Ishikawa (cell line): ENCODE data around the gene FSTL4.

Experiments
- CEBPB ChIP-seq: IDR thresholded peaks from 2 replicates; pipeline ENCODE4 v1.6.1; 2012
- CREB1 ChIP-seq: IDR thresholded peaks from 2 replicates; pipeline ENCODE4 v1.6.1; 2012; ENCODE audit warnings: low read depth
- EGR1 ChIP-seq: IDR thresholded peaks from 2 replicates; pipeline ENCODE4 v1.6.1; 2012
- EP300 ChIP-seq: IDR thresholded peaks from 2 replicates; pipeline ENCODE4 v1.6.1; 2012; ENCODE audit warnings: borderline replicate concordance
- FOXM1 ChIP-seq: IDR thresholded peaks from 2 replicates; pipeline ENCODE4 v1.6.1; 2012; ENCODE audit warnings: low read depth, borderline replicate concordance
- MAX ChIP-seq: IDR thresholded peaks from 2 replicates; pipeline ENCODE4 v1.6.1; 2012
- NFIC ChIP-seq: IDR thresholded peaks from 2 replicates; pipeline ENCODE4 v1.6.1; 2012
- RAD21 ChIP-seq: IDR thresholded peaks from 2 replicates; pipeline ENCODE4 v1.6.1; 2012; ENCODE audit warnings: low read depth
- REST ChIP-seq: IDR thresholded peaks from 2 replicates; pipeline ENCODE4 v1.6.1; 2012; ENCODE audit warnings: low read depth, mild to moderate bottlenecking
- TAF1 ChIP-seq: IDR thresholded peaks from 2 replicates; pipeline ENCODE4 v1.6.1; 2012; ENCODE audit warnings: low read depth, mild to moderate bottlenecking
- TCF12 ChIP-seq: IDR thresholded peaks from 2 replicates; pipeline ENCODE4 v1.6.1; 2012; ENCODE audit warnings: low read depth
- TEAD4 ChIP-seq: IDR thresholded peaks from 2 replicates; pipeline ENCODE4 v1.6.1; 2012
- USF1 ChIP-seq: IDR thresholded peaks from 2 replicates; pipeline ENCODE4 v1.6.1; 2012
- YY1 ChIP-seq: IDR thresholded peaks from 2 replicates; pipeline ENCODE4 v1.6.1; 2012; ENCODE audit warnings: low read depth
- ZBTB7A ChIP-seq: IDR thresholded peaks from 2 replicates; pipeline ENCODE4 v1.6.1; 2012; ENCODE audit warnings: low read depth

Gene FSTL4

GRCh38 chr5:133397348-133397747 lies 215.0 kb downstream of the FSTL4 start:
- no peak for TF ChIP-seq EP300
- no peak for TF ChIP-seq FOXM1
- TF ChIP-seq NFIC = no peak

GRCh38 chr5:133396814-133397213 lies 215.5 kb downstream of the FSTL4 start:
- no peak for TF ChIP-seq FOXM1
- no peak for TF ChIP-seq TCF12
- no peak for TF ChIP-seq REST
- TF ChIP-seq NFIC = no peak
- no peak for TF ChIP-seq YY1
- TF ChIP-seq MAX = no peak
- TF ChIP-seq USF1 = no peak
- no peak for TF ChIP-seq RAD21
- TF ChIP-seq CEBPB = no peak
- TF ChIP-seq EP300 = no peak
- TF ChIP-seq ZBTB7A = no peak

- TF ChIP-seq TEAD4 (no peak), EP300 (no peak), CEBPB (no peak), USF1 (no peak), REST (no peak), YY1 (no peak), TAF1 (no peak), CREB1 (no peak), EGR1 (no peak), ZBTB7A (no peak), RAD21 (no peak), NFIC (no peak), TCF12 (no peak), FOXM1 (no peak)
These were observed 216.1 kb downstream of the FSTL4 start for GRCh38 chr5:133396187-133396741.

- no peak for TF ChIP-seq NFIC
- no peak for TF ChIP-seq TEAD4
- no peak for TF ChIP-seq USF1
- TF ChIP-seq REST = no peak
- no peak for TF ChIP-seq RAD21
- no peak for TF ChIP-seq TCF12
- TF ChIP-seq EGR1 = no peak
- TF ChIP-seq FOXM1 = no peak
- no peak for TF ChIP-seq TAF1
- TF ChIP-seq CREB1 = no peak
- TF ChIP-seq MAX = no peak
These were observed 218.4 kb downstream of the FSTL4 start for GRCh38 chr5:133393776-133394476.
